ENCODE data around the gene VPS45.

The VPS45 gene

GRCh38 chr1:150173141-150173585 lies 105.6 kb downstream of the VPS45 start:
- TF ChIP-seq CTCF (IDR thresholded peaks at IDR 0.05): no peak
- Histone ChIP-seq H3K27ac (no peak overlapping the region), H3K4me3 (no peak overlapping the region)
- no peak for DNase-seq (ENCODE audit: low spot score)

- H3K4me3 ChIP-seq: no peak overlapping the region
- no peak for DNase-seq (ENCODE audit: low spot score)
- no peak overlapping the region for H3K27ac ChIP-seq
- TF ChIP-seq CTCF (IDR thresholded peaks at IDR 0.05): no peak
Measured at GRCh38 chr1:150176593-150176992, 109.0 kb downstream of the VPS45 start.

DNA sequence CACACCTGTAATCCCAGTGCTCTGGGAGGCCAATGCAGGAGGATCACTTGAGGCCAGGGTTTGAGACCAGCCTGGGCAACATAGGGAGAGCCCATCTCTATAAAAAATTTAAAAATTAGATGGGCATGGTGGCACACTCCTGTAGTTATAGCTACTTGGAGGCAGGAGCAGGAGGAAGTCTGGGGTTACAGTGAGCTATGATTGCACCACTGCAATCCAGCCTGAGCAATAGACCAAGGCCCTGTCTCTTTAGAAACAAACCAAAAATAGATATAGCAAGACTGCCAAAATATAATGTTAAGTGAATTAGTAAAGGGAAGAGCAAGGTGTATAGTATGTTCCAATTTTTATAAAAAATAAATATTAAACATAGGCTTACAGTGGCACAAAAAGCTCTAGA lies 111.0 kb downstream of the VPS45 start:
- DNase-seq (ENCODE audit: low spot score): no peak
- no peak overlapping the region for H3K4me3 ChIP-seq
- H3K27ac ChIP-seq: no peak overlapping the region
- no peak for TF ChIP-seq CTCF (IDR thresholded peaks at IDR 0.05)

- no peak overlapping the region for H3K4me3 ChIP-seq
- DNase-seq (ENCODE audit: low spot score): no peak
- TF ChIP-seq CTCF (IDR thresholded peaks at IDR 0.05): no peak
- no peak overlapping the region for H3K27ac ChIP-seq
Measured at GRCh38 chr1:150179867-150180266, 112.3 kb downstream of the VPS45 start.

DNA sequence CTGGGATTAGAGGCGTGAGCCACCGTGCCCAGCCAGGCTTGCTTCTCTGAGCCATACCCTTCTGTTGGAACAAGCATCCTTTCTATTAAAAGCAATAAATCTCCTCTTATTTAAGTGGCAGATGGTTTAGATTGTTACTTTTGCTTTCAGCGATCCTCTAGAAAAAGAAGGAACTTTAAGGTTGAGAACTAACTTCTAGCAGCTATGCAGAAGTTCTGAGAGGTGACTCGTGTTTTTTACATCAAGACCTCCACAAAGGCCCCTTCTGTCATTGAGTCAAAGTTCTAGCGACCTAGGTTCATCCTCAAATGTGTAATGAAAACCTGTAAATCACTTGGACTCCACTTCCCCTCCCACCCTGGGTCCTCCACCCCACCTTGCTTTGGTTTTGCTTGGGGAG lies 112.9 kb downstream of the VPS45 start:
- TF ChIP-seq CTCF (IDR thresholded peaks at IDR 0.05): no peak
- no peak for DNase-seq (ENCODE audit: low spot score)
- H3K27ac ChIP-seq: no peak overlapping the region
- H3K4me3 ChIP-seq: no peak overlapping the region

DNA sequence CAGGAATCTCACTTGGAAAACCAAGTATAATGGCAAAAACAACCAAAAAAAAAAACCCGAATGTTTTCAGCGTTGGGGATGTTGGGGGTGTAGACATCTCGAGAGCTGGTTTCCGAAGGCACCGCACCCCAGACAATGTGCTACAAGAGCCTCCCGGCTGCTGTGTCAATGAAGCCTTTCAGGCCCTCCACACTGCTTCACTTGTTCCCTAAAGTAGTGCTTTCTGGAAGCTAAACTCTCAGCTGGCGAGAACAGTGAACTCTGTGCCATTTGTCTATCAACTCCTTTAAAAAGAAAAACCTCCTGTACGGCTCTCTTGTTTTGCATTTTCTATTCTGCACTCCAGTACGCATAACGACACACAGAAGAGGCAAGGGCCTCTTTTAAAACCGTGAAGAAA lies 114.7 kb downstream of the VPS45 start:
- Histone ChIP-seq H3K27ac (no peak overlapping the region), H3K4me3 (no peak overlapping the region)
- no peak for TF ChIP-seq CTCF (IDR thresholded peaks at IDR 0.05)
- no peak for DNase-seq (ENCODE audit: low spot score)

- H3K27ac ChIP-seq: no peak overlapping the region
- no peak for DNase-seq (ENCODE audit: low spot score)
- TF ChIP-seq CTCF (IDR thresholded peaks at IDR 0.05): no peak
- no peak overlapping the region for H3K4me3 ChIP-seq
Measured at GRCh38 chr1:150183061-150183460, 115.5 kb downstream of the VPS45 start.
